Neuronal stem cell (in vitro differentiated cells): ENCODE measurements around the gene CDK11A.
A peak's percentile ranks its signal among the peaks of the same experiment; 100 is the strongest.
"Not testable (repeated sequence)": the region's sequence is repeated elsewhere in the genome, so short reads cannot be mapped to it uniquely, and the experiment has no call there.

Experiments
- DNase-seq: peaks from one replicate; pipeline ENCODE4 v3.0.0-alpha.2; 2013; ENCODE audit warnings: low spot score
- H2AFZ ChIP-seq: one replicate; pipeline ENCODE4 v1.6.1; 2013; ENCODE audit warnings: mild to moderate bottlenecking, low read length, inconsistent platforms
- H2AK5ac ChIP-seq: 2 replicates; pipeline ENCODE4 v1.6.1; 2013; ENCODE audit warnings: low read depth, mild to moderate bottlenecking, inconsistent platforms, low read length, moderate library complexity, mixed read lengths
- H2BK120ac ChIP-seq: 2 replicates; pipeline ENCODE4 v1.6.1; 2013; ENCODE audit warnings: low read depth, mild to moderate bottlenecking, inconsistent platforms, low read length, moderate library complexity, mixed read lengths
- H2BK12ac ChIP-seq: one replicate; pipeline ENCODE4 v1.6.1; 2013; ENCODE audit warnings: low read length, inconsistent platforms
- H2BK15ac ChIP-seq: 2 replicates; pipeline ENCODE4 v1.6.1; 2013; ENCODE audit warnings: mild to moderate bottlenecking, low read length, inconsistent platforms, mixed read lengths
- H2BK5ac ChIP-seq: one replicate; pipeline ENCODE4 v1.6.1; 2013; ENCODE audit warnings: inconsistent platforms, mild to moderate bottlenecking, low read length, moderate library complexity
- H3K14ac ChIP-seq: one replicate; pipeline ENCODE4 v1.6.1; 2013; ENCODE audit warnings: low read length, inconsistent platforms
- H3K18ac ChIP-seq: 2 replicates; pipeline ENCODE4 v1.6.1; 2013; ENCODE audit warnings: low read length, inconsistent platforms
- H3K23ac ChIP-seq: 2 replicates; pipeline ENCODE4 v1.6.1; 2013; ENCODE audit warnings: low read depth, mild to moderate bottlenecking, mixed read lengths, low read length, inconsistent platforms; ENCODE audit not compliant: poor library complexity
- H3K27ac ChIP-seq: replicated peaks from 3 replicates; pipeline ENCODE4 v1.5.1; 2013; ENCODE audit warnings: low read length, inconsistent platforms
- H3K27me3 ChIP-seq, 3 experiments: 2 replicates each; pipeline ENCODE4 v1.6.1; 2013; ENCODE audit warnings: low read length in 3 of 3, mild to moderate bottlenecking in 2 of 3, inconsistent platforms in 1 of 3, low read depth in 1 of 3, mixed read lengths in 1 of 3, moderate library complexity in 1 of 3; ENCODE audit not compliant: control insufficient read depth in 3 of 3, insufficient read depth in 3 of 3
- H3K36me3 ChIP-seq, 2 donors: replicated peaks in 1 of 2; 2 replicates each; pipeline ENCODE4 v1.6.1; 2013; ENCODE audit warnings: low read length in 2 of 2; ENCODE audit not compliant: control insufficient read depth in 2 of 2, insufficient read depth in 2 of 2
- H3K4ac ChIP-seq: 2 replicates; pipeline ENCODE4 v1.6.1; 2013; ENCODE audit warnings: inconsistent platforms, mild to moderate bottlenecking, low read length, moderate library complexity
- H3K4me1 ChIP-seq, 2 donors: 1 replicate in 1 of 2; 2 replicates in 1 of 2; pipeline ENCODE4 v1.6.1; 2013; ENCODE audit warnings: low read length in 2 of 2, low read depth in 1 of 2; ENCODE audit not compliant: control insufficient read depth in 2 of 2, insufficient read depth in 1 of 2
- H3K4me2 ChIP-seq: one replicate; pipeline ENCODE4 v1.6.1; 2013; ENCODE audit warnings: mild to moderate bottlenecking, low read length, inconsistent platforms; ENCODE audit not compliant: insufficient read depth, poor library complexity, severe bottlenecking
- H3K4me3 ChIP-seq, 2 donors: 2 replicates each; pipeline ENCODE4 v1.5.1; 2013; ENCODE audit warnings: low read length in 2 of 2, mild to moderate bottlenecking in 2 of 2, inconsistent platforms in 1 of 2, moderate library complexity in 1 of 2
- H3K79me1 ChIP-seq: one replicate; pipeline ENCODE4 v1.6.1; 2013; ENCODE audit warnings: low read depth, mild to moderate bottlenecking, inconsistent platforms, low read length, moderate library complexity
- H3K9ac ChIP-seq: one replicate; pipeline ENCODE4 v1.6.1; 2013; ENCODE audit warnings: mild to moderate bottlenecking, low read depth, low read length, inconsistent platforms; ENCODE audit not compliant: poor library complexity
- H3K9me3 ChIP-seq, 2 donors: replicated peaks in 1 of 2; 2 replicates each; pipeline versions ENCODE3 to v1.6.1; 2013; ENCODE audit warnings: low read length in 2 of 2, mild to moderate bottlenecking in 2 of 2, inconsistent platforms in 1 of 2, low read depth in 1 of 2, mixed read lengths in 1 of 2, moderate library complexity in 1 of 2; ENCODE audit not compliant: control insufficient read depth in 2 of 2, insufficient read depth in 1 of 2
- H4K8ac ChIP-seq: one replicate; pipeline ENCODE4 v1.6.1; 2013; ENCODE audit warnings: low read depth, mild to moderate bottlenecking, inconsistent platforms, low read length, moderate library complexity
- H4K91ac ChIP-seq: one replicate; pipeline ENCODE4 v1.6.1; 2013; ENCODE audit warnings: low read length, low read depth, mild to moderate bottlenecking, inconsistent platforms; ENCODE audit not compliant: poor library complexity
- WGBS, 2 donors: extraction: QIAGEN DNeasy Blood & Tissue Kit; methylation state at CpG; one replicate each; pipeline ENCODE4 v1.1.7; 2013; ENCODE audit warnings: missing lambda C conversion rate in 2 of 2, mixed read lengths in 1 of 2; ENCODE audit not compliant: insufficient read length in 2 of 2, insufficient replicate concordance in 1 of 2; ENCODE audit errors: extremely low coverage in 2 of 2; 5-methylcytosine and 5-hydroxymethylcytosine counted together

Gene CDK11A

DNA sequence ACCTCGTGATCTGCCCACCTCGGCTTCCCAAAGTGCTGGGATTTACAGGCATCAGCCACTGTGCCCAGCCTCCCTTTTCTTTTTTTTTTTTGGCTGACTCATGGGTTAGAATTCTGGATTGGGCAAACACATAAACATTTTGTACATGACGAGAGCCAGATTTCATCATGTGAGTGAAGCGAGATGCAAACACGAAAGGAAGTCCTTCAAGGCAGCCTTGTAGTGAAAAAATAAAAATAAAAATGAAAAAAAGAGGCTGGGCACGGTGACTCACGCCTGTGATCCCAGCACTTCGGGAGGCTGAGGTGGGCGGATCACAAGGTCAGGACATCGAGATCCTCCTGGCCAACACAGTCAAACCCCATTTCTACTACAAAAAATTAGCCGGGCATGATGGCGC is 16.9 kb upstream of the CDK11A start:
- H2BK120ac ChIP-seq, H3K4me2 ChIP-seq, H3K27ac ChIP-seq: not testable (repeated sequence)

DNA sequence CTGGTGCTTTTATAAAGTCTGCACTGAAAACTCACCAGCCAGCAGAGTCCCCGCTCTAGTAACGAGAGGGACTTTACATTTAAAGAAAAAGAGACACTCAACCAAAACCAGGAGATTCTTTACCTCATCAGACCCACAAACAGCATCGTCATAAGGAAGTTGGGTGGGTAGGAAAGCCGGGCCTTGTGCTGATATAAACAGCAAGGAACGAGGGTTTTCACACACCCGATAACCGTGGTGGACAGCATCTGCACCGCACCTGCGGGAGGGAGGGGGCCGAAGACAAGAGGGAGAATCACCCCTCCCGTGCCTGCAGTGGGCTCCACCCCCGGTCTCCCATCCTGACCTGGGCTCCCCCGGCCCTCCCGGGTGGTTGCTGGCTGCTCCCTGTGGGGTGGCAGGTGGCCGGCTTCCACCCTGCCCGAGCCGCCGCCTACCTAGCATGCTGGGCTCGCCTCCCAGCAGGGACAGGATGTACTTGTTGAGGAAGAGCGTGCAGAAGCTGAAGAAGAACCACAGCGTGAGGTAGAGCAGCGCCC is 14.7 kb upstream of the CDK11A start:
- not testable (repeated sequence) for H2AK5ac ChIP-seq, H3K27ac ChIP-seq, H3K18ac ChIP-seq, H3K79me1 ChIP-seq, H4K8ac ChIP-seq, H3K4ac ChIP-seq, H3K14ac ChIP-seq, H2BK120ac ChIP-seq, H3K4me1 ChIP-seq, H2BK5ac ChIP-seq, H4K91ac ChIP-seq, H2BK12ac ChIP-seq, H3K4me3 ChIP-seq, H3K9ac ChIP-seq, H3K4me2 ChIP-seq, H3K23ac ChIP-seq, H2AFZ ChIP-seq, DNase-seq, H3K9me3 ChIP-seq, H3K27me3 ChIP-seq, H2BK15ac ChIP-seq
- H3K36me3 ChIP-seq = peaks cover 2 to 29% of the 10 kb centered on the region in 2 donors
- no CpG with 5 or more reads among the region's 22 CpGs for whole genome bisulfite sequencing, 2 donors

More for the DNA sequence above, 16.9 kb upstream of the CDK11A start:
- not testable (repeated sequence) for H3K27me3 ChIP-seq, H2BK15ac ChIP-seq, H3K9ac ChIP-seq, H3K23ac ChIP-seq, H3K9me3 ChIP-seq, H3K4ac ChIP-seq, H3K79me1 ChIP-seq, H2AFZ ChIP-seq, DNase-seq, H3K4me1 ChIP-seq, H3K14ac ChIP-seq, H2BK12ac ChIP-seq, H4K91ac ChIP-seq, H4K8ac ChIP-seq, H3K18ac ChIP-seq, H2AK5ac ChIP-seq, H3K4me3 ChIP-seq, H2BK5ac ChIP-seq
- no CpG with 5 or more reads among the region's 12 CpGs for WGBS, 2 donors
- peaks cover 2 to 19% of the 10 kb centered on the region in 2 donors for H3K36me3 ChIP-seq

DNA sequence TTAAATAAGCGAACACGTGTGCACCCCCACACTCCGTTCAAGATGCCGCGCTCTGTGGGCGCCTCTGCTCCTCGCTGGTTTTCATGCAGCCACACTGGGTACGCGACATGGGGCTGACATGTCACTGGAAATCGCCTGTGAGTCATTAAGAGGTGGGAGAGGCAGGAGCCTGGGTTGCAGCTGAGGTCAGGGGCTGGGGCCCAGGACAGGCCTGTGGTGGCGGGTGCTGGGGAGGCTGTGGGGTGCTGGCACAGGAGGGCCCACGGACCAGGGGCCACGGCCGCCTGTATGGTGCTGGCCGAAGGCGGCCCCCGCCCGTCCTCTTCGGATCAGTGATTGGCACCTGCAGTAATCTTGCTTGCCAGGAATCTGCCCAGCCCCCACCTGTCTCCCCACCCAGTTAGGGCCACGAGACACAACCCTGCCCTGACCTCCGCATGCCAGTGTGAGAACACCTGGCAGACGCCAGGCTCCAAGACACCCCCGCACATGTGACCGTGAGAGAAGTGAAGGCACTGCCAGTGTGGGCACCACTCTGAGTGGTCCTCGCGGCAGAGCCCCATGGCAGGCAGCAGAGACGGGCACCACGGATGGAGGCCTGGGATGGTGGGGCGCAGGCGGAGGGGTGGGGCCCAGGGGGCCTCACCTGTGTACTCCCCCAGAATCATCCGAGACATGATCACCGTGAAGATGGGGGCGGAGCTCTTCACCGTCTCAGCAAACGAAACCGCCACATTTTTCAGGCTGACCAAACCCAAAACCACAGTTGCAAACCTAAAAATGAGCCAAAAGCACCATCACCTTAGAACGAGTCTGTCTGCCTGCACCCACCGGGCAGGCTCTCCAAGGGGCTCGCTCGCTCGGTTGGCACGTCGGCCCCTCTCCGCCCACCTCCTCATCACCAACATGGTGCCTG is 13.8 kb upstream of the CDK11A start:
- not testable (repeated sequence) for H2BK120ac ChIP-seq, H3K27ac ChIP-seq, H3K4ac ChIP-seq, H3K4me2 ChIP-seq, H3K27me3 ChIP-seq, H3K18ac ChIP-seq, H2AFZ ChIP-seq, H2AK5ac ChIP-seq, DNase-seq, H2BK5ac ChIP-seq, H2BK12ac ChIP-seq, H3K9ac ChIP-seq, H3K4me1 ChIP-seq, H3K4me3 ChIP-seq, H4K8ac ChIP-seq, H2BK15ac ChIP-seq, H3K23ac ChIP-seq, H3K14ac ChIP-seq, H4K91ac ChIP-seq, H3K9me3 ChIP-seq, H3K79me1 ChIP-seq
- no CpG with 5 or more reads among the region's 44 CpGs for WGBS, 2 donors
- H3K36me3 ChIP-seq = peaks cover 3 to 29% of the 10 kb centered on the region in 2 donors

DNA sequence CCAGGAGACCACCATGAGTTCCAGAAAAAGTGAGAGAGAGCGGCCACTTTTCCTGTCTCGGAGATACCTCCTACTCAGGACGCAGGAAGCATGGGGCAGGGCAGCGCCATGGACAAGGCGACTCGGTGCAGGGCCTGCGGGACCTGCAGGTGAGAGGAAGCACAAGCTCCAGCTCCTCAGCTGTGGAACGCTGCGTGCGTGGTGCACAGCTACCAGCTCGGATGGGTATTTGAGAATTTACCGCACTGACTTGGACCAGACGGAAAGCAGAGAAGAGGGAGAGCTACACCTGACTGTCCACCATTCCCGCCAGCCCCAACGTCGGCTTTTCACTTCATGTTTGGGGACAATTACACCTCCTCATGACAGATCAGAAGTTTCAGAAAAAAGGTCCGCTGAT is 8.2 kb upstream of the CDK11A start:
- no peak overlapping the region for H2AFZ ChIP-seq
- no peak overlapping the region for H4K91ac ChIP-seq
- no peak overlapping the region for H2BK12ac ChIP-seq
- no peak overlapping the region for H3K23ac ChIP-seq
- H3K27ac ChIP-seq = no peak overlapping the region
- H3K36me3 ChIP-seq = peaks cover 7 to 49% of the 10 kb centered on the region in 2 donors
- H2AK5ac ChIP-seq = no peak overlapping the region
- H2BK120ac ChIP-seq = no peak overlapping the region
- no peak overlapping the region for H3K14ac ChIP-seq
- no peak overlapping the region for H3K18ac ChIP-seq
- no peak for DNase-seq
- H3K4me1 ChIP-seq = no peaks in the 10 kb centered on the region
- H4K8ac ChIP-seq = no peak overlapping the region
- no peak overlapping the region for H3K4me2 ChIP-seq
- H3K27me3 ChIP-seq = no peaks in the 10 kb centered on the region
- H3K9ac ChIP-seq = no peak overlapping the region
- no peak overlapping the region for H3K4ac ChIP-seq
- H2BK5ac ChIP-seq = no peak overlapping the region
- WGBS, 2 donors = no CpG with 5 or more reads among the region's 17 CpGs
- no peak overlapping the region for H2BK15ac ChIP-seq
- no peaks in the 10 kb centered on the region for H3K9me3 ChIP-seq
- peaks cover 2% of the 10 kb centered on the region for H3K79me1 ChIP-seq
- peak overlapping the region in 1 of 2 donors; percentile 34 for H3K4me3 ChIP-seq
